ENCODE results near the gene ANOS1.

GRCh38 chrX:8731559-8732395, at the start of gene ANOS1:
- no peak for TF ChIP-seq JUN (IDR thresholded peaks at IDR 0.05; ENCODE audit: borderline replicate concordance, insufficient read depth, insufficient read length, low read depth)
- TF ChIP-seq POLR2A (IDR thresholded peaks at IDR 0.05; ENCODE audit: low read depth, low read length): no peak
- TF ChIP-seq EZH2 (IDR thresholded peaks at IDR 0.05; ENCODE audit: borderline replicate concordance, low read depth, low read length, severe bottlenecking): no peak
- TF ChIP-seq POLR2AphosphoS5 (IDR thresholded peaks at IDR 0.05; ENCODE audit: insufficient read depth, low read depth, low read length): no peak

All from endothelial cell of umbilical vein (primary cell).